AG09309 (cell line): ENCODE data around the gene TMEM121B.

ENCODE experiments used
- DNase-seq: peaks from one replicate; pipeline ENCODE4 v3.0.0-alpha.2; 2010; ENCODE audit warnings: low read depth
- H3K4me3 ChIP-seq: 2 replicates; pipeline ENCODE4 v1.5.1; 2011; ENCODE audit warnings: mild to moderate bottlenecking, low read depth, low read length, moderate library complexity; ENCODE audit not compliant: control insufficient read depth
- TF ChIP-seq, protein P1 (sequence below): IDR thresholded peaks from 2 replicates; pipeline ENCODE4 v1.5.1; 2011; ENCODE audit warnings: mild to moderate bottlenecking, low read depth, low read length, inconsistent platforms; ENCODE audit not compliant: insufficient read depth, control insufficient read depth; ENCODE audit errors: missing control alignments

The TMEM121B gene

GRCh38 chr22:17118342-17118741 lies 2.8 kb downstream of the TMEM121B start:
- no peak overlapping the region for H3K4me3 ChIP-seq
- TF ChIP-seq, protein P1, sequence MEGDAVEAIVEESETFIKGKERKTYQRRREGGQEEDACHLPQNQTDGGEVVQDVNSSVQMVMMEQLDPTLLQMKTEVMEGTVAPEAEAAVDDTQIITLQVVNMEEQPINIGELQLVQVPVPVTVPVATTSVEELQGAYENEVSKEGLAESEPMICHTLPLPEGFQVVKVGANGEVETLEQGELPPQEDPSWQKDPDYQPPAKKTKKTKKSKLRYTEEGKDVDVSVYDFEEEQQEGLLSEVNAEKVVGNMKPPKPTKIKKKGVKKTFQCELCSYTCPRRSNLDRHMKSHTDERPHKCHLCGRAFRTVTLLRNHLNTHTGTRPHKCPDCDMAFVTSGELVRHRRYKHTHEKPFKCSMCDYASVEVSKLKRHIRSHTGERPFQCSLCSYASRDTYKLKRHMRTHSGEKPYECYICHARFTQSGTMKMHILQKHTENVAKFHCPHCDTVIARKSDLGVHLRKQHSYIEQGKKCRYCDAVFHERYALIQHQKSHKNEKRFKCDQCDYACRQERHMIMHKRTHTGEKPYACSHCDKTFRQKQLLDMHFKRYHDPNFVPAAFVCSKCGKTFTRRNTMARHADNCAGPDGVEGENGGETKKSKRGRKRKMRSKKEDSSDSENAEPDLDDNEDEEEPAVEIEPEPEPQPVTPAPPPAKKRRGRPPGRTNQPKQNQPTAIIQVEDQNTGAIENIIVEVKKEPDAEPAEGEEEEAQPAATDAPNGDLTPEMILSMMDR: no peak
- no peak for DNase-seq

GRCh38 chr22:17117890-17118289 lies 3.3 kb downstream of the TMEM121B start:
- DNase-seq: no peak
- H3K4me3 ChIP-seq: no peak overlapping the region
- TF ChIP-seq, protein P1: no peak

- H3K4me3 ChIP-seq: no peak overlapping the region
- DNase-seq: no peak
- TF ChIP-seq, protein P1: no peak
Observed at GRCh38 chr22:17117400-17117799, 3.8 kb downstream of the TMEM121B start.

GRCh38 chr22:17116572-17117330 lies 4.4 kb downstream of the TMEM121B start:
- H3K4me3 ChIP-seq: no peak overlapping the region
- TF ChIP-seq, protein P1: no peak
- no peak for DNase-seq

DNA sequence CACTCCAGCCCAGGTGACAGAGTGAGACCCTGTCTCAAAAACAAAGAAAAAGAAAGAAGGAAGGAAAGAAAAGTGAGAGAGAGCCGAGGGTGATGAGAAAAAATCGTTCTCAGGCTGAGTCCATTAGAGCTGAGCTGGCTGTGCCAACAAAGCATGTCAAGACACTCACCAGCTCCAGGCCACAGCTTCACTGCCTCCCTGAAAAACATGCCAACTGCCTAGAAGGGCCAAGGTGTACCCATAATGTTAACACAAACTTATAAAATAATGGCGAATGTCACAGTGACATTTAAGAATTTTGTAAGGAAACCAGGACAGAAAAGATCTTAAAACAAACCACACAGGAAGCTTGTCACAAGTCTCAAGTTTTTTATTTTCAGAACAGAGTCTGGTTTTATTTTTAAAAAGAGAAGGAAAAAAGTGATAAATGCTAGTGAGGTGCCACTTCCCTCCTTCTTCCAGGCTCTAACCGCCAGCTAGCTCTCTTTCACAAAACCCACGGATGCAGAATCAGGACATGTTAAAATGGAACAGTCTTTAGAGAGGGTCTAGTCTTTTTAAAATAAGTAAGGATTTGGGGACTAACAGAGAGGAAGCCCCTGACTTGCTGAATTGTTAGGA lies 5.1 kb downstream of the TMEM121B start:
- TF ChIP-seq, protein P1: no peak
- no peak overlapping the region for H3K4me3 ChIP-seq
- DNase-seq: no peak

DNA sequence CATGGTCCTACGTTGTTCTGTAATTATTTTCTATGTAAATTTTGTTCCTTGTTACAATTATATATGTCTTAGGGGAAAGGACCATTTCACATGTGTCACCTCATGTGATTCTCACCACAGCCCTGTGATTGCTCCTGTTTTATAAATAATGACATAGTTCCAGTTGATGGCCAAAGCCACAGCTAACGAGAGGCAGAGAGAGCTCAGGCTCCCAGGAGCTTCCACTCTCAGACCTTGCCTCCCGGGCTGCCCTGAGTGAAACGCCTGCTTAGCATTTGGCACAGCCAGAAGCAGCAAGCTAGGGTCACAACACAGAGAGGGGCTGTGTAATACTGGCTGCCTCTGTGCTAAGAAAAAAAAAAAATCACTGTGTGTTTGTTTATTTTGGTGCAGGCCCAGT lies 5.9 kb downstream of the TMEM121B start:
- no peak for DNase-seq
- no peak overlapping the region for H3K4me3 ChIP-seq
- TF ChIP-seq, protein P1: no peak
